ENCODE data around the gene TUBB2A. TPM values are rescaled to one million over a fixed set of nuclear protein-coding genes. Genes with fewer than 3 reads are reported as not detected.
"Not testable (repeated sequence)": the region's sequence is repeated elsewhere in the genome, so short reads cannot be mapped to it uniquely, and the experiment has no call there.

The TUBB2A gene
- total RNA-seq, 4 donors from 2014 or later, result 35.9 to 149 (median 93.5) TPM

DNA sequence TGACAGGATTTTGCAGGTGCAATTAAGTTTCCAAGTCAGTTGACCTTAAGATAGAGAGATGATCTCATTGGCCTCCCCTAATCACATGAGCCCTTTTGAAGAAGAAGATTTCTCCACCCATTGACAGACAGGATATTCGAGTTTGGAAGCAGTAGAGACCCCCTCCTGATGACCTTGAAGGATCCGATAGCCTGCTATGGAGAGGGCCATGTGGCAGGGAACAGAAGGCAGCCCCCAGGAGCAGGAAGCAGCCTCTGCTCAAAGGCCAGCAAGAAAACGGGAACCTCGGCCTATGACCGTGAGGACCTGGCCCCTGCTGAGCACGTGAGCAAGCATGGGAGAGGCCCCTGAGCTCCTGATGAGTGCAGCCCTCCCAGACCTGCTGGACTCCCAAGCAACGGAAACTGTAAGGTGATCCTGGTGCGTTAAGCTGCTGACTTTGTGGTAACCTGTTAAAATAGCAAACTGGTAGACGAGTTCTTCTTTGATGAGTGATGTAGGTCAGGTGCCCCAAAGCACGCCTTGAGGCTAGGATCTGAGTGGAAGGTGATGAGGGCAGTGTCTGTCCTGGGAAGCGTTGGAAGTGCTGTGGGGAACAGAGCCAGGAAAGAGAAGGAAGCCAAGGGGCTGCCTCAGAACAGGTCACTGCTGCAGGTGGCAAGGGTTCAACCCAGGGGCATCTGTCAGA is 18.5 kb upstream of the TUBB2A start:
- DNase-seq, result no peak
- peaks cover 0 to 13% (median 0%) of the 10 kb centered on the region in 3 donors for H3K4me1 ChIP-seq
- intact Hi-C loops (cut with DNase I), result no loop called here

DNA sequence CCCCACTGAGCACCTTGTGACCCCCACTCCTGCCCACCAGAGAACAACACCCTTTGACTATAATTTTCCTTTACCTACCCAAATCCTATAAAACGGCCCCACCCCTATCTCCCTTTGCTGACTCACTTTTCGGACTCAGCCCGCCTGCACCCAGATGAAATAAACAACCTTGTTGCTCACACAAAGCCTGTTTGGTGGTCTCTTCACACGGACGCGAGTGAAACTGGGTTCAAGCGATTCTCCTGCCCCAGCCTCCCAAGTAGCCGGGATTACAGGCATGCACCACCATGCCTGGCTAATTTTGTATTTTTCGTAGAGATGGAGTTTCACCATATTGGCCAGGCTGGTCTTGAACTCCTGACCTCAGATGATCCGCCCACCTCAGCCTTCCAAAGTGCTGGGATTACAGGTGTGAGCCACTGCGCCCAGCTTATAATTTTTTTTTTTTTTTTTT is 16.3 kb upstream of the TUBB2A start:
- intact Hi-C loops (cut with DNase I), result not testable (repeated sequence)
- WGBS, 2 donors, result 89 to 91% methylated on average over 11 of the region's 11 CpGs

More for the DNA sequence above, 18.5 kb upstream of the TUBB2A start:
- no peaks in the 10 kb centered on the region for H3K9me3 ChIP-seq
- TF ChIP-seq, protein P1, sequence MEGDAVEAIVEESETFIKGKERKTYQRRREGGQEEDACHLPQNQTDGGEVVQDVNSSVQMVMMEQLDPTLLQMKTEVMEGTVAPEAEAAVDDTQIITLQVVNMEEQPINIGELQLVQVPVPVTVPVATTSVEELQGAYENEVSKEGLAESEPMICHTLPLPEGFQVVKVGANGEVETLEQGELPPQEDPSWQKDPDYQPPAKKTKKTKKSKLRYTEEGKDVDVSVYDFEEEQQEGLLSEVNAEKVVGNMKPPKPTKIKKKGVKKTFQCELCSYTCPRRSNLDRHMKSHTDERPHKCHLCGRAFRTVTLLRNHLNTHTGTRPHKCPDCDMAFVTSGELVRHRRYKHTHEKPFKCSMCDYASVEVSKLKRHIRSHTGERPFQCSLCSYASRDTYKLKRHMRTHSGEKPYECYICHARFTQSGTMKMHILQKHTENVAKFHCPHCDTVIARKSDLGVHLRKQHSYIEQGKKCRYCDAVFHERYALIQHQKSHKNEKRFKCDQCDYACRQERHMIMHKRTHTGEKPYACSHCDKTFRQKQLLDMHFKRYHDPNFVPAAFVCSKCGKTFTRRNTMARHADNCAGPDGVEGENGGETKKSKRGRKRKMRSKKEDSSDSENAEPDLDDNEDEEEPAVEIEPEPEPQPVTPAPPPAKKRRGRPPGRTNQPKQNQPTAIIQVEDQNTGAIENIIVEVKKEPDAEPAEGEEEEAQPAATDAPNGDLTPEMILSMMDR (IDR thresholded peaks at IDR 0.05), result no peak
- no peak for TF ChIP-seq POLR2A (IDR thresholded peaks at IDR 0.05)
- no peaks in the 10 kb centered on the region for H3K36me3 ChIP-seq
- 62 to 82% methylated on average over 5 to 9 of the region's 11 CpGs for WGBS, 2 donors
- peaks cover 0 to 7% (median 0%) of the 10 kb centered on the region in 4 donors for H3K27me3 ChIP-seq
- no peak overlapping the region for H3K4me3 ChIP-seq
- no peak overlapping the region for H3K27ac ChIP-seq

DNA sequence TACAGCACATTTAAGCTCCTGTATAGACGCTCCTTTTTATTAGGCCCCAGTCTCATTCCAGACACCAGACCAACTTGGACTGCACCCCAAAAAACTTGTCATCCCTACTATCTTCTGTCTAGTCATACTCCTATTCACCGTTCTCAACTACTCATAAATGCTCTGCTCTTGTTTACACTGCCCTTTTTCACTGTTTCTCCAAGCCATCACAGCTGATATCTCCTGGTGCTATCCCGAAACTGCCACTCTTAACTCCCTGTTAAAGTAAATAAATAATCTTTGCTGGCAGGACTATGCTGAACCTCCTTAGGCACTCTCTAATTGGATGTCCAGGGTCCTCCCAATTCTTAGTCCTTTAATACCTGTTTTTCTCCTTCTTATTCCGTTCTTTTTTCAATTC is 15.4 kb upstream of the TUBB2A start:
- WGBS, 2 donors, result 85 to 86% methylated on average over 4 of the region's 4 CpGs
- not testable (repeated sequence) for H3K4me3 ChIP-seq

More for the DNA sequence above, 16.3 kb upstream of the TUBB2A start:
- H3K36me3 ChIP-seq, DNase-seq, H3K27me3 ChIP-seq, H3K9me3 ChIP-seq, H3K27ac ChIP-seq, H3K4me1 ChIP-seq, H3K4me3 ChIP-seq: not testable (repeated sequence)

DNA sequence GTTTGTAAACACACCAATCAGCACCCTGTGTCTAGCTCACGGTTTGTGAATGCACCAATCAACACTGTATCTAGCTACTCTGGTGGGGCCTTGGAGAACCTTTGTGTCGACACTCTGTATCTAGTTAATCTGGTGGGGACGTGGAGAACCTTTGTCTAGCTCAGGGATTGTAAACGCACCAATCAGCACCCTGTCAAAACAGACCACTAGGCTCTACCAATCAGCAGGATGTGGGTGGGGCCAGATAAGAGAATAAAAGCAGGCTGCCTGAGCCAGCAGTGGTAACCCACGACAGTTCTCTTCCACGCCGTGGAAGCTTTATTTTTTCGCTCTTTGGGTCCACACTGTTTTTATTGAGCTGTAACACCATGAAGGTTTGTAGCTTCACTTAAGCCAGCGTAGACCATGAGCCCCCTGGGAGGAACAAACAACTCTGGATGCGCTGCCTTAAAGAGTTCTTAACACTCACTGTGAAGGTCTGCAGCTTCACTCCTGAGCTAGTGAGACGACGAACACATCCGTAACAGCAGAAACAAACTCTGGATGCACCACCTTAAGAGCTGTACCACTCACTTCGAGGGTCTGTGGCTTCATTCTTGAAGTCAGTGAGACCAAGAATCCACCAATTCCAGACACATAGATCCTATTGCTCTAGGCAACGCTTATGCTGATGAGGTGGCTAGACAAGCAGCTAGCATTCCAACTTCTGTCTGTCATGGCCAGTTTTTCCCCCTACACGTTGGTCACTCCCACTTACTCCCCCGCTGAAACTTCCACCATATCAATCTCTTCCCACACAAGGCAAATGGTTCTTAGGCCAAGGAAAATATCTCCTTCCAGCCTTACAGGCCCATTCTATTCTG is 14.2 kb upstream of the TUBB2A start:
- intact Hi-C loops (cut with DNase I); H3K4me3 ChIP-seq; H3K4me1 ChIP-seq; DNase-seq; H3K27ac ChIP-seq; H3K9me3 ChIP-seq; H3K27me3 ChIP-seq; H3K36me3 ChIP-seq: not testable (repeated sequence)
- WGBS, 2 donors, result 84 to 87% methylated on average over 13 to 15 of the region's 17 CpGs

More for the DNA sequence above, 15.4 kb upstream of the TUBB2A start:
- DNase-seq; H3K4me1 ChIP-seq; H3K27me3 ChIP-seq; H3K36me3 ChIP-seq; H3K9me3 ChIP-seq; H3K27ac ChIP-seq; intact Hi-C loops (cut with DNase I): not testable (repeated sequence)

DNA sequence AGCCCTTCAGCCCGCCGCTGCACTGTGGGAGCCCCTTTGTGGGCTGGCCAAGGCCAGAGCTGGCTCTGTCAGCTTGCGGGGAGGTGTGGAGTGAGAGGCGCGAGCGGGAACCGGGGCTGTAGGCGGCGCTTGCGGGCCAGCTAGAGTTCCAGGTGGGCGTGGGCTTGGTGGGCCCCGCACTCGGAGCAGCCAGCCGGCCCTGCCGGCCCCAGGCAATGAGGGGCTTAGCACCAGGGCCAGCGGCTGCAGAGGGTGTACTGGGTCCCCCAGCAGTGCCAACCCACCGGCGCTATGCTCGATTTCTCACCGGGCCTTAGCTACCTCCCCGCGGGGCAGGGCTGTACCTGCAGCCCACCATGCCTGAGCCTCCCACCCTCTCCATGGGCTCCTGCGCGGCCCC is 13.3 kb upstream of the TUBB2A start:
- 77% methylated on average over 6 of the region's 24 CpGs; no CpG with 5 or more reads in 1 of the 2 donors for WGBS, 2 donors
- DNase-seq; H3K4me3 ChIP-seq; H3K9me3 ChIP-seq; intact Hi-C loops (cut with DNase I); H3K4me1 ChIP-seq; H3K36me3 ChIP-seq; H3K27ac ChIP-seq; H3K27me3 ChIP-seq: not testable (repeated sequence)

DNA sequence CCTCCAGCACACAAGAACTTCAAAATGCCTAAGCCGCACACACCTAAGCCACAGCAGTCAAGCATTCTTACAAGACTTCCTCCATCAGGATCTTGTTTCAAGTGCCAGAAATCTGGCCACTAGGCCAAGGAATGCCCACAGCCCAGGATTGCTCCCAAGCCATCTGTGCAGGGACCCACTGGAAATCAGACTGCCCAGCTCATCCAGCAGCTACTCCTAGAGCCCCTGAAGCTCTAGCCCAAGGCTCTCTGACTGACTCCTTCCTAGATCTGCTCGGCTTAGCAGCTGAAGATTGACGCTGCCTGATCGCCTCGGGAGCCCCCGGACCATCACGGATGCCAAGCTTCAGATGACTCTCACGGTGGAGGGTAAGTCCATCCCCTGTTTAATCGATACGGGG is 10.7 kb upstream of the TUBB2A start:
- H3K27ac ChIP-seq; H3K4me3 ChIP-seq; H3K27me3 ChIP-seq; DNase-seq; H3K36me3 ChIP-seq; intact Hi-C loops (cut with DNase I); H3K9me3 ChIP-seq: not testable (repeated sequence)
- H3K4me1 ChIP-seq, result peaks cover 0 to 15% (median 3%) of the 10 kb centered on the region in 3 donors
- 88 to 90% methylated on average over 9 to 10 of the region's 10 CpGs for WGBS, 2 donors

DNA sequence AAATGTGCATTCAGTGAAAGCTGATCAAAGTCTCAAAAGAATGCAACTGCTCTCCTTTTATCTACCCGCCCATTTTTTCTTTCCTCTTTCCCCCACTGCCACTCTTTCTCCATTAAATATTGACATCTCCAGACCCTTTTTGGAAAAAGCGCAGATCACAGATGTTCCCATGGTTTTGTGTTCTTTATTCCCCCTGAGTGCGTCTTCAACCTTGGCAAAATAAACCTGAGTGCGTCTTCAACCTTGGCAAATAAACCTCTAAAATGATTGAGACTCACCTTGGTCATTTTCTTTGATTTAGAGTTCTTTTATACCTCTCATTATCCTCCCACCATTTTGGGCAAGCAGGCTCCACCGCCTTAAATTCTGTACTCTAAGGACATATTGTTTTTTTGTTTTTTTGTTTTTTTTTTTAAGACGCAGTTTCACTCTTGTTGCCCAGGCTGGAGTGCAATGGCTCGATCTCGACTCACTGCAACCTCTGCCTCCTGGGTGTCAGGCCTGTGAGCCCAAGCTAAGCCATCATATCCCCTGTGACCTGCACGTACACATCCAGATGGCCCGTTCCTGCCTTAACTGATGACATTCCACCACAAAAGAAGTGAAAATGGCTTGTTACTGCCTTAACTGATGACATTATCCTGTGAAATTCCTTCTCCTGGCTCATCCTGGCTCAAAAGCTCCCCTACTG is 9.3 kb upstream of the TUBB2A start:
- intact Hi-C loops (cut with DNase I); H3K36me3 ChIP-seq; DNase-seq; H3K4me3 ChIP-seq; H3K27me3 ChIP-seq; H3K9me3 ChIP-seq; H3K27ac ChIP-seq: not testable (repeated sequence)
- peaks cover 0 to 27% (median 3%) of the 10 kb centered on the region in 3 donors for H3K4me1 ChIP-seq
- 89 to 94% methylated on average over 10 of the region's 10 CpGs for WGBS, 2 donors

All from esophagus squamous epithelium (tissue), 5 donors.